ENCODE data around the gene M6PR. TPM values are rescaled to one million over a fixed set of nuclear protein-coding genes. Genes with fewer than 3 reads are reported as not detected.

Gene M6PR
- total and polyA plus RNA-seq, 2 of the 13 experiments (the other 11 are each of a cell fraction or from before 2014, with no cell fraction given) = 98.2 to 127 TPM

DNA sequence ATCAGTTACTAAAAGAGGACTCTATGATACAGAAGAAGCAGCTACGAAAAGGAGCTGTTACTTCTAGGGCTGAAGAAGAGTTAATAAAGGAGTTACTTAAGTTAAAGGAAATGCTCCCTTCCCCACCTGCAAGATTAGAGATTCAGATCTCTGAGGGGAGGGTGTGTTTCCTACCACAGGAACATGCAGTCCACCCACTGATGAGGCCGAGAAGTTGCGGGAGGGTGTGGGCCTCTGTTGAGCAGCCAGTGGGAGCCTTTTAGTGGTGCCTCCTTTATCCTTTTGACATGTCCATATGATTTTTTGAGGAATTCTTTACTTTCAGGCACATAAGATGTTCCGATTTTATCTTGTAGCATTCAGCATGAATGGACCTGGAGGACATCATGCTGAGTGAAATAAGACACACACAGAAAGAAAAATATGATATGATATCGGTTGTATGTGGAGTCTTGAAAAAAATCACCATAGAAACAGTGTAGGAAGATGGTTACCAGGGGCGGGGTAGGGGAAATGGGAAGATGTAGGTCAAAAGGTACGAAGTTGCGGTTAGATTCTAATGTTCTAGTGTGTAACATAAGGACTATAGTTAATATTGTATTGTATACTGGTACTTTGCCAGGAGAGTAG is 4.4 kb upstream of the M6PR start:
- FAIRE-seq (no peak), DNase-seq (ENCODE audit: low spot score) (no peak), ATAC-seq (no peak)
- 0 out of 2 replicates have a peak, but pooled peaks cover 8% of the 10 kb centered on the region for H3K4me1 ChIP-seq (ENCODE audit: insufficient read depth, low read length)
- peaks cover 6% of the 10 kb centered on the region for H3K79me2 ChIP-seq (ENCODE audit: insufficient read depth, low read length)
- TF ChIP-seq GABPA (IDR thresholded peaks at IDR 0.05; ENCODE audit: low read depth, low read length) = no peak
- TF ChIP-seq GABPA (CRISPR knock-in tag; IDR thresholded peaks at IDR 0.05; ENCODE audit: low read depth) = no peak
- TF ChIP-seq ZNF670 (CRISPR knock-in tag; IDR thresholded peaks at IDR 0.05; ENCODE audit: borderline replicate concordance) = no peak
- no peak for TF ChIP-seq SMC3 (IDR thresholded peaks at IDR 0.05; ENCODE audit: low read length)
- no peak for TF ChIP-seq JUN (CRISPR knock-in tag; IDR thresholded peaks at IDR 0.05)
- no peak for TF ChIP-seq TAF1 (CRISPR knock-in tag; IDR thresholded peaks at IDR 0.05)
- WGBS (ENCODE audit: low lambda C conversion rate) = 91% methylated on average over 8 of the region's 8 CpGs
- H3K36me3 ChIP-seq (replicated peaks in 1 of 2; ENCODE audit: control insufficient read depth in 1 of 2, insufficient read depth in 2 of 2, low read length in 2 of 2) = no peaks in the 10 kb centered on the region
- no TSS peak for BruUV-seq (replicated peaks)
- in situ Hi-C loops (cut with HindIII; ENCODE audit: extremely low pct_ligation_motif_present, low pct_unique_long_range_greater_than_20kb) (no loop called here), intact Hi-C loops (cut with micrococcal nuclease; ENCODE audit: unreplicated experiment) (no loop called here)
- H3K27me3 ChIP-seq (ENCODE audit: control insufficient read depth in 1 of 2, insufficient read depth in 2 of 2, low read length in 2 of 2) = no peaks in the 10 kb centered on the region; a peak in 1 of 5 replicates
- no peak overlapping the region for H3K9ac ChIP-seq (ENCODE audit: insufficient read depth, low read depth, low read length)
- no peaks in the 10 kb centered on the region for H4K20me1 ChIP-seq (ENCODE audit: insufficient read depth, low read length)
- H3K4me2 ChIP-seq (ENCODE audit: low read depth, low read length) = no peak overlapping the region
- H3K27ac ChIP-seq (ENCODE audit: extremely low read length, insufficient read depth, low read length) = no peak overlapping the region
- H3K4me3 ChIP-seq (replicated peaks in 1 of 3; ENCODE audit: insufficient read depth in 1 of 3, low read depth in 2 of 3, low read length in 3 of 3) = no peak overlapping the region
- no peaks in the 10 kb centered on the region; the same call in 1 of the 2 replicates for H3K9me3 ChIP-seq (ENCODE audit: low read length)
- CTCF ChIA-PET (ENCODE audit: low intra/inter-chr PET ratio, low total read pairs) = no interaction called here
- no peak overlapping the region for H2AFZ ChIP-seq (ENCODE audit: low read length)
- POLR2A ChIA-PET = no interaction called here

DNA sequence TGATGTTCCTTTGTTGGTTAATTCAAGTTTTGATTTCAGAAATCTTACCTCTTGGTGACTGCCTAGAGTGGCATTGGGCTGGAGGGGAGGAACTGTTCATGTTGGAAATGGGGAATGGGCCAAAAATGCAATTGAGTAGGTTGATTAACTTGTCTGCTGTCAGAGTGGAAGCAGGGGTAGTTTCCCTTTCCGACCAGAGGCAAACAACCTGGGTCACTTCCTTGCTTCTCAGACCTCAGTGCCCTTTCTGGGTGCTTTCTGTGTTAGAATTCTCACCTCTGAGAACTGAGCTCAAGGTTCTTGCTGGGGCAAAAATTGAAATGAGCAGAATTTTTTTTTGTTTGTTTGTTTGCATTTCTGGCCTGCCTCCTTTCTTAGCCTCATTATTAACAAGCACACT is 2.3 kb upstream of the M6PR start:
- no peak overlapping the region for H3K27ac ChIP-seq (ENCODE audit: extremely low read length, insufficient read depth, low read length)
- peaks cover 27% of the 10 kb centered on the region for H3K79me2 ChIP-seq (ENCODE audit: insufficient read depth, low read length)
- H3K4me1 ChIP-seq (ENCODE audit: insufficient read depth, low read length) = peaks cover 26% of the 10 kb centered on the region
- WGBS (ENCODE audit: low lambda C conversion rate) = 100% methylated on average over 1 of the region's 1 CpG
- no peaks in the 10 kb centered on the region; the same call in 1 of the 2 replicates for H3K9me3 ChIP-seq (ENCODE audit: low read length)
- H3K36me3 ChIP-seq (replicated peaks in 1 of 2; ENCODE audit: control insufficient read depth in 1 of 2, insufficient read depth in 2 of 2, low read length in 2 of 2) = no peaks in the 10 kb centered on the region
- no peak overlapping the region for H3K4me2 ChIP-seq (ENCODE audit: low read depth, low read length)
- H3K4me3 ChIP-seq (replicated peaks in 1 of 3; ENCODE audit: insufficient read depth in 1 of 3, low read depth in 2 of 3, low read length in 3 of 3) = no peak overlapping the region
- in situ Hi-C loops (cut with HindIII; ENCODE audit: extremely low pct_ligation_motif_present, low pct_unique_long_range_greater_than_20kb) = no loop called here
- no peak for DNase-seq (ENCODE audit: low spot score)
- no TSS peak for BruUV-seq (replicated peaks)
- H2AFZ ChIP-seq (ENCODE audit: low read length) = no peak overlapping the region
- ATAC-seq = no peak
- no peak overlapping the region for H3K9ac ChIP-seq (ENCODE audit: insufficient read depth, low read depth, low read length)
- no peak for FAIRE-seq
- POLR2A ChIA-PET = no interaction called here
- H3K27me3 ChIP-seq (ENCODE audit: control insufficient read depth in 1 of 2, insufficient read depth in 2 of 2, low read length in 2 of 2) = no peaks in the 10 kb centered on the region; a peak in 1 of 5 replicates
- no peaks in the 10 kb centered on the region for H4K20me1 ChIP-seq (ENCODE audit: insufficient read depth, low read length)
- CTCF ChIA-PET (ENCODE audit: low intra/inter-chr PET ratio, low total read pairs) = no interaction called here
- intact Hi-C loops (cut with micrococcal nuclease; ENCODE audit: unreplicated experiment) = no loop called here
- no peak for TF ChIP-seq ZNF274 (CRISPR knock-in tag; IDR thresholded peaks at IDR 0.05)
- no peak for TF ChIP-seq ZNF629 (CRISPR knock-in tag; conservative IDR thresholded peaks at IDR 0.05)
- TF ChIP-seq SP4 (CRISPR knock-in tag; IDR thresholded peaks at IDR 0.05) = no peak
- no peak for TF ChIP-seq KDM3A (CRISPR knock-in tag; IDR thresholded peaks at IDR 0.05; ENCODE audit: low read depth)
- TF ChIP-seq ZNF614 (CRISPR knock-in tag; IDR thresholded peaks at IDR 0.05; ENCODE audit: borderline replicate concordance) = no peak
- no peak for TF ChIP-seq JUNB (CRISPR knock-in tag; IDR thresholded peaks at IDR 0.05; ENCODE audit: borderline replicate concordance)
- TF ChIP-seq, protein P1, sequence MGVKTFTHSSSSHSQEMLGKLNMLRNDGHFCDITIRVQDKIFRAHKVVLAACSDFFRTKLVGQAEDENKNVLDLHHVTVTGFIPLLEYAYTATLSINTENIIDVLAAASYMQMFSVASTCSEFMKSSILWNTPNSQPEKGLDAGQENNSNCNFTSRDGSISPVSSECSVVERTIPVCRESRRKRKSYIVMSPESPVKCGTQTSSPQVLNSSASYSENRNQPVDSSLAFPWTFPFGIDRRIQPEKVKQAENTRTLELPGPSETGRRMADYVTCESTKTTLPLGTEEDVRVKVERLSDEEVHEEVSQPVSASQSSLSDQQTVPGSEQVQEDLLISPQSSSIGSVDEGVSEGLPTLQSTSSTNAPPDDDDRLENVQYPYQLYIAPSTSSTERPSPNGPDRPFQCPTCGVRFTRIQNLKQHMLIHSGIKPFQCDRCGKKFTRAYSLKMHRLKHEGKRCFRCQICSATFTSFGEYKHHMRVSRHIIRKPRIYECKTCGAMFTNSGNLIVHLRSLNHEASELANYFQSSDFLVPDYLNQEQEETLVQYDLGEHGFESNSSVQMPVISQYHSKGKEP (CRISPR knock-in tag; IDR thresholded peaks at IDR 0.05) = no peak
- TF ChIP-seq, protein P2, sequence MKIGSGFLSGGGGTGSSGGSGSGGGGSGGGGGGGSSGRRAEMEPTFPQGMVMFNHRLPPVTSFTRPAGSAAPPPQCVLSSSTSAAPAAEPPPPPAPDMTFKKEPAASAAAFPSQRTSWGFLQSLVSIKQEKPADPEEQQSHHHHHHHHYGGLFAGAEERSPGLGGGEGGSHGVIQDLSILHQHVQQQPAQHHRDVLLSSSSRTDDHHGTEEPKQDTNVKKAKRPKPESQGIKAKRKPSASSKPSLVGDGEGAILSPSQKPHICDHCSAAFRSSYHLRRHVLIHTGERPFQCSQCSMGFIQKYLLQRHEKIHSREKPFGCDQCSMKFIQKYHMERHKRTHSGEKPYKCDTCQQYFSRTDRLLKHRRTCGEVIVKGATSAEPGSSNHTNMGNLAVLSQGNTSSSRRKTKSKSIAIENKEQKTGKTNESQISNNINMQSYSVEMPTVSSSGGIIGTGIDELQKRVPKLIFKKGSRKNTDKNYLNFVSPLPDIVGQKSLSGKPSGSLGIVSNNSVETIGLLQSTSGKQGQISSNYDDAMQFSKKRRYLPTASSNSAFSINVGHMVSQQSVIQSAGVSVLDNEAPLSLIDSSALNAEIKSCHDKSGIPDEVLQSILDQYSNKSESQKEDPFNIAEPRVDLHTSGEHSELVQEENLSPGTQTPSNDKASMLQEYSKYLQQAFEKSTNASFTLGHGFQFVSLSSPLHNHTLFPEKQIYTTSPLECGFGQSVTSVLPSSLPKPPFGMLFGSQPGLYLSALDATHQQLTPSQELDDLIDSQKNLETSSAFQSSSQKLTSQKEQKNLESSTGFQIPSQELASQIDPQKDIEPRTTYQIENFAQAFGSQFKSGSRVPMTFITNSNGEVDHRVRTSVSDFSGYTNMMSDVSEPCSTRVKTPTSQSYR (CRISPR knock-in tag; IDR thresholded peaks at IDR 0.05; ENCODE audit: borderline replicate concordance) = no peak
- TF ChIP-seq EED (CRISPR knock-in tag; IDR thresholded peaks at IDR 0.05) = no peak
- no peak for TF ChIP-seq ZNF564 (CRISPR knock-in tag; IDR thresholded peaks at IDR 0.05)

All from HepG2 (cell line).